GM21515 (cell line): ENCODE measurements around the gene CKMT2.

Experiments used
- ATAC-seq: cut with Tn5 transposase; IDR thresholded peaks from one replicate; pipeline ENCODE4 v1.9.1; 2021; ENCODE audit not compliant: unreplicated experiment

The CKMT2 gene

GRCh38 chr5:81214848-81215247 lies 18.3 kb upstream of the CKMT2 start:
- ATAC-seq, result no peak

- no peak for ATAC-seq
These were observed 17.0 kb upstream of the CKMT2 start for GRCh38 chr5:81216152-81216551.

- no peak for ATAC-seq
These were observed 13.7 kb upstream of the CKMT2 start for GRCh38 chr5:81219389-81219788.

GRCh38 chr5:81222285-81222684 lies 10.8 kb upstream of the CKMT2 start:
- no peak for ATAC-seq

GRCh38 chr5:81225463-81225862 lies 7.7 kb upstream of the CKMT2 start:
- no peak for ATAC-seq

GRCh38 chr5:81226286-81226685 lies 6.8 kb upstream of the CKMT2 start:
- no peak for ATAC-seq

- ATAC-seq, result no peak
These were observed 6.2 kb upstream of the CKMT2 start for GRCh38 chr5:81226949-81227348.

GRCh38 chr5:81228084-81228483 lies 5.0 kb upstream of the CKMT2 start:
- no peak for ATAC-seq

- no peak for ATAC-seq
These were observed 2.7 kb upstream of the CKMT2 start for GRCh38 chr5:81230416-81230815.

- no peak for ATAC-seq
These were observed 550 bp upstream of the CKMT2 start for GRCh38 chr5:81232464-81233079.

GRCh38 chr5:81234299-81234698 lies 1.2 kb downstream of the CKMT2 start:
- no peak for ATAC-seq

GRCh38 chr5:81234801-81235200 lies 1.7 kb downstream of the CKMT2 start:
- no peak for ATAC-seq

- no peak for ATAC-seq
These were observed 2.4 kb downstream of the CKMT2 start for GRCh38 chr5:81235287-81236072.

- no peak for ATAC-seq
These were observed 5.3 kb downstream of the CKMT2 start for GRCh38 chr5:81238460-81238859.

- ATAC-seq, result no peak
These were observed 6.5 kb downstream of the CKMT2 start for GRCh38 chr5:81239613-81240012.

GRCh38 chr5:81241001-81241400 lies 7.9 kb downstream of the CKMT2 start:
- no peak for ATAC-seq

- no peak for ATAC-seq
These were observed 9.0 kb downstream of the CKMT2 start for GRCh38 chr5:81241961-81242648.

GRCh38 chr5:81242906-81243436 lies 9.8 kb downstream of the CKMT2 start:
- ATAC-seq, result no peak

- ATAC-seq, result no peak
These were observed 11.3 kb downstream of the CKMT2 start for GRCh38 chr5:81244451-81244850.

- ATAC-seq, result no peak
These were observed 12.7 kb downstream of the CKMT2 start for GRCh38 chr5:81245871-81246235.

GRCh38 chr5:81246697-81247096 lies 13.6 kb downstream of the CKMT2 start:
- no peak for ATAC-seq

- ATAC-seq, result no peak
These were observed 14.4 kb downstream of the CKMT2 start for GRCh38 chr5:81247441-81247972.
